Tibial nerve (tissue), 4 donors: ENCODE data around the gene SEMA5A. TPM values are rescaled to one million over a fixed set of nuclear protein-coding genes. Genes with fewer than 3 reads are reported as not detected.

ENCODE experiments used
- DNase-seq, 2 donors: peaks; one replicate each; pipeline ENCODE4 v3.0.0-alpha.2; 2019; ENCODE audit warnings: low spot score in 2 of 2
- H3K27ac ChIP-seq, 4 donors: fragments of 200-600 bp; sonication (generic) in 3 of 4; one replicate each; pipeline ENCODE4 v1.5.1; 2017 to 2019; ENCODE audit warnings: mild to moderate bottlenecking in 1 of 4
- H3K27me3 ChIP-seq, 2 donors: fragments of 200-600 bp; sonication (generic) in 1 of 2; one replicate each; pipeline versions ENCODE4 v1.5.1 to v1.6.0; 2017 to 2019
- H3K36me3 ChIP-seq, 3 donors: fragments of 200-600 bp; sonication (generic); one replicate each; pipeline ENCODE4 v1.5.1; 2018 to 2019
- H3K4me1 ChIP-seq, 4 donors: fragments of 200-600 bp; sonication (generic) in 3 of 4; one replicate each; pipeline ENCODE4 v1.5.1; 2017 to 2019
- H3K4me3 ChIP-seq, 4 donors: fragments of 200-600 bp; sonication (generic) in 3 of 4; one replicate each; pipeline ENCODE4 v1.5.1; 2017 to 2019; ENCODE audit warnings: mild to moderate bottlenecking in 1 of 4, moderate library complexity in 1 of 4
- H3K9me3 ChIP-seq, 4 donors: fragments of 200-600 bp; sonication (generic) in 3 of 4; one replicate each; pipeline ENCODE4 v1.5.1; 2017 to 2019
- CTCF ChIP-seq, 5 experiments: fragments of 200-600 bp in 3 of 5; fragments of 450-650 bp in 2 of 5; sonication (generic) in 3 of 5; IDR thresholded peaks; one replicate each; pipeline ENCODE4 v1.5.1; 2016 to 2019; ENCODE audit warnings: antibody characterized with exemption in 5 of 5, mild to moderate bottlenecking in 3 of 5, moderate library complexity in 2 of 5
- EP300 ChIP-seq, 2 donors: sonication (generic); formaldehyde crosslinking; IDR thresholded peaks; one replicate each; pipeline ENCODE4 v1.6.1; 2017; ENCODE audit warnings: antibody characterized with exemption in 2 of 2, mild to moderate bottlenecking in 1 of 2
- POLR2A ChIP-seq, 2 donors: fragments of 450-650 bp; IDR thresholded peaks; one replicate each; pipeline ENCODE4 v1.6.1; 2017; ENCODE audit warnings: antibody characterized with exemption in 2 of 2, mild to moderate bottlenecking in 2 of 2, moderate library complexity in 2 of 2
- WGBS, 2 donors: methylation state at CpG; one replicate each; pipeline ENCODE4 v1.1.5; 2018; 5-methylcytosine and 5-hydroxymethylcytosine counted together
- total RNA-seq, 4 donors: library from RNA; depleted of rRNA; stranded (reverse); fragments of >200 nt; gene quantifications; one replicate each; pipeline ENCODE4 v1.1.0, GENCODE V29; 2016

SEMA5A gene
- total RNA-seq, 4 donors from 2014 or later: 36.3 to 58.4 (median 52.6) TPM

GRCh38 chr5:9473624-9474023, 72.3 kb downstream of the SEMA5A start:
- Histone ChIP-seq H3K27ac (no peak overlapping the region), H3K9me3 (peaks cover 0 to 24% (median 2%) of the 10 kb centered on the region in 4 donors), H3K4me3 (no peak overlapping the region), H3K27me3 (no peaks in the 10 kb centered on the region), H3K36me3 (peaks cover 0 to 11% (median 0%) of the 10 kb centered on the region in 3 donors), H3K4me1 (peaks cover 0 to under 1% (median 0%) of the 10 kb centered on the region in 4 donors)
- no peak for TF ChIP-seq POLR2A (IDR thresholded peaks at IDR 0.05)
- TF ChIP-seq EP300 (IDR thresholded peaks at IDR 0.05): no peak
- TF ChIP-seq CTCF (IDR thresholded peaks at IDR 0.05): no peak
- DNase-seq: no peak
- 79 to 82% methylated on average over 2 of the region's 2 CpGs for WGBS, 2 donors

- no peaks in the 10 kb centered on the region for H3K27me3 ChIP-seq
- no peak for DNase-seq
- WGBS, 2 donors: 90% methylated on average over 1 of the region's 1 CpG
- no peak for TF ChIP-seq EP300 (IDR thresholded peaks at IDR 0.05)
- TF ChIP-seq POLR2A (IDR thresholded peaks at IDR 0.05): no peak
- TF ChIP-seq CTCF (IDR thresholded peaks at IDR 0.05): no peak
- no peaks in the 10 kb centered on the region for H3K9me3 ChIP-seq
- H3K27ac ChIP-seq: no peak overlapping the region
- H3K4me1 ChIP-seq: peaks cover 0 to 16% (median 10%) of the 10 kb centered on the region in 4 donors
- no peak overlapping the region for H3K4me3 ChIP-seq
- no peaks in the 10 kb centered on the region for H3K36me3 ChIP-seq
Measured at GRCh38 chr5:9470410-9470809, 75.5 kb downstream of the SEMA5A start.

- DNase-seq: no peak
- H3K9me3 ChIP-seq: no peaks in the 10 kb centered on the region
- no peaks in the 10 kb centered on the region for H3K27me3 ChIP-seq
- peak overlapping the region in 2 of 4 donors; percentile 59 to 90 for H3K27ac ChIP-seq
- H3K4me3 ChIP-seq: no peak overlapping the region
- TF ChIP-seq POLR2A (IDR thresholded peaks at IDR 0.05) (peak in 1 of 2 donors; percentile 11), EP300 (IDR thresholded peaks at IDR 0.05) (peak in 1 of 2 donors; percentile 34), CTCF (IDR thresholded peaks at IDR 0.05) (no peak)
- H3K4me1 ChIP-seq: peaks cover 0 to 31% (median 14%) of the 10 kb centered on the region in 4 donors
- 39 to 42% methylated on average over 4 of the region's 4 CpGs for WGBS, 2 donors
- no peaks in the 10 kb centered on the region for H3K36me3 ChIP-seq
Measured at GRCh38 chr5:9468060-9468388, 77.9 kb downstream of the SEMA5A start.

GRCh38 chr5:9467199-9468059, 78.4 kb downstream of the SEMA5A start:
- H3K9me3 ChIP-seq: no peaks in the 10 kb centered on the region
- no peak for TF ChIP-seq CTCF (IDR thresholded peaks at IDR 0.05)
- no peak for TF ChIP-seq POLR2A (IDR thresholded peaks at IDR 0.05)
- TF ChIP-seq EP300 (IDR thresholded peaks at IDR 0.05): no peak
- DNase-seq: no peak
- H3K4me3 ChIP-seq: no peak overlapping the region
- H3K36me3 ChIP-seq: no peaks in the 10 kb centered on the region
- WGBS, 2 donors: 46 to 53% methylated on average over 13 of the region's 13 CpGs
- H3K27me3 ChIP-seq: no peaks in the 10 kb centered on the region
- H3K4me1 ChIP-seq: peaks cover 0 to 31% (median 14%) of the 10 kb centered on the region in 4 donors
- H3K27ac ChIP-seq: peak overlapping the region in 3 of 4 donors; percentile 24 to 90 (median 59)

- H3K9me3 ChIP-seq: no peaks in the 10 kb centered on the region
- peaks cover 0 to 31% (median 14%) of the 10 kb centered on the region in 4 donors for H3K4me1 ChIP-seq
- H3K4me3 ChIP-seq: no peak overlapping the region
- peak overlapping the region in 3 of 4 donors; percentile 24 to 90 (median 59) for H3K27ac ChIP-seq
- WGBS, 2 donors: 18 to 31% methylated on average over 1 of the region's 1 CpG
- no peak for DNase-seq
- no peak for TF ChIP-seq POLR2A (IDR thresholded peaks at IDR 0.05)
- no peak for TF ChIP-seq EP300 (IDR thresholded peaks at IDR 0.05)
- TF ChIP-seq CTCF (IDR thresholded peaks at IDR 0.05): no peak
- H3K27me3 ChIP-seq: no peaks in the 10 kb centered on the region
- H3K36me3 ChIP-seq: no peaks in the 10 kb centered on the region
Measured at GRCh38 chr5:9466697-9467096, 79.2 kb downstream of the SEMA5A start.
